22Rv1 (cell line): ENCODE data around the gene TSPAN31.

ENCODE experiments used
- ZFX ChIP-seq: fragments of 450-650 bp; IDR thresholded peaks from 2 replicates; pipeline ENCODE4 v1.6.1; 2017; ENCODE audit warnings: antibody characterized with exemption, borderline replicate concordance
- TF ChIP-seq, protein P1 (sequence below): fragments of 450-650 bp; IDR thresholded peaks from 2 replicates; pipeline ENCODE4 v1.5.1; 2017; ENCODE audit warnings: mild to moderate bottlenecking

DNA sequence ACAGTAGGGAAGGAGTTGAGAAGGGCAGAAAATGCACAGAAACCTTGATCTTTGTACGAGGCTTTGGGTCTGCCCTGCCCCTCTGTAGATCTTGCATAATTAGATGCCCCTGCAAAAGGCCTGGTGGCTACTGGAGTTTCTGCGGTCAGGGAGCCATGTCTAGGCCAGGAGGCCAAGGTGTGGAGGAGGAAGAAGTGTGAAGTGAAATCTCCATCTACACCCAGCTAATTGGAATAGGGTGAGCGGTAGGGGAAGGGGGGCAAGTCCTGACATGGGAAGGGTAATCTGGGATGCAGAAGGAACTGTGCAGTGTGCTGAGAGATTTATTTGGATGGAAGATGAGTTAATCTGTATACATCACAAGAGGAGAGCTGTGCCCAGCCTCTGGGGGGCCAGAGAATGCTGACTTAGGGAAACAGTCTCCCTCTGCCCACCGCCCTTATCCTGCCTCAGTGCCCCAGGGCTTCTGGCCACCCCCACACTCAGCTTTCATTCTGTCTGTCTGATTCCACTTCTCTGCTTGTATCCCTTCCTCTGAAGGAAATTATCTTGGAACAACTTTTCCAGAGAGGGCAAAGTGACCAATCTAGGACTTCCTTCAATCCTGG is 16.7 kb downstream of the TSPAN31 start:
- TF ChIP-seq, protein P1, sequence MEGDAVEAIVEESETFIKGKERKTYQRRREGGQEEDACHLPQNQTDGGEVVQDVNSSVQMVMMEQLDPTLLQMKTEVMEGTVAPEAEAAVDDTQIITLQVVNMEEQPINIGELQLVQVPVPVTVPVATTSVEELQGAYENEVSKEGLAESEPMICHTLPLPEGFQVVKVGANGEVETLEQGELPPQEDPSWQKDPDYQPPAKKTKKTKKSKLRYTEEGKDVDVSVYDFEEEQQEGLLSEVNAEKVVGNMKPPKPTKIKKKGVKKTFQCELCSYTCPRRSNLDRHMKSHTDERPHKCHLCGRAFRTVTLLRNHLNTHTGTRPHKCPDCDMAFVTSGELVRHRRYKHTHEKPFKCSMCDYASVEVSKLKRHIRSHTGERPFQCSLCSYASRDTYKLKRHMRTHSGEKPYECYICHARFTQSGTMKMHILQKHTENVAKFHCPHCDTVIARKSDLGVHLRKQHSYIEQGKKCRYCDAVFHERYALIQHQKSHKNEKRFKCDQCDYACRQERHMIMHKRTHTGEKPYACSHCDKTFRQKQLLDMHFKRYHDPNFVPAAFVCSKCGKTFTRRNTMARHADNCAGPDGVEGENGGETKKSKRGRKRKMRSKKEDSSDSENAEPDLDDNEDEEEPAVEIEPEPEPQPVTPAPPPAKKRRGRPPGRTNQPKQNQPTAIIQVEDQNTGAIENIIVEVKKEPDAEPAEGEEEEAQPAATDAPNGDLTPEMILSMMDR, result no peak
- no peak for TF ChIP-seq ZFX
